NCI-H82 treated with DMSO at 0.1 percent for 48 hours (cell line): ENCODE measurements around the gene FOXD4L3.
"Not testable (repeated sequence)": the region's sequence is repeated elsewhere in the genome, so short reads cannot be mapped to it uniquely, and the experiment has no call there.

Source experiments
- DNase-seq: peaks from one replicate; lab custom pipeline; 2025; ENCODE audit not compliant: unreplicated experiment; lab: John Stamatoyannopoulos, UW

The FOXD4L3 gene

GRCh38 chr9:68343992-68344391, 41.3 kb downstream of the FOXD4L3 start:
- not testable (repeated sequence) for DNase-seq

DNA sequence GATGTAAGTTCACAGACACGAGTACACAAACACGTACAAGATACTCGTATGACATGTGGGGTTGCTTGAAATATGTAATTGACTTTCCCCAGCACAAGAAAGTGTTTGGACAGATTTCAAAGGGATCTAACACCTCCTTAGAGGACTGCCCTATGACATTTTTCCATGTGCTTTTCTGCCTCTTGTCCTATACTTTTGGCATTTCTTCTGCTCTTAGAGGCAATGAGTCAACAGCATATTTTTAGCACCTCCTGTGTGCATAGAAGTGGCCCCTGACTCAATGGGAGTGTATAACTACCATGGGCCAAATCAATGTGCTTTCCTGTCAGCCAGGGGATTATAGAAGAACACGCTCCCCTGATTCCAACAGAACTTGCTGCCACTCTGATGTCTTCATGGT, 49.0 kb downstream of the FOXD4L3 start:
- DNase-seq = not testable (repeated sequence)
